Hepatic stellate cell (primary cell): ENCODE results near the gene ARL4D.
"Not testable (repeated sequence)": the region's sequence is repeated elsewhere in the genome, so short reads cannot be mapped to it uniquely, and the experiment has no call there.

Experiments
- DNase-seq: peaks from one replicate; pipeline ENCODE4 v3.0.0; 2011; ENCODE audit warnings: low spot score

The ARL4D gene

DNA sequence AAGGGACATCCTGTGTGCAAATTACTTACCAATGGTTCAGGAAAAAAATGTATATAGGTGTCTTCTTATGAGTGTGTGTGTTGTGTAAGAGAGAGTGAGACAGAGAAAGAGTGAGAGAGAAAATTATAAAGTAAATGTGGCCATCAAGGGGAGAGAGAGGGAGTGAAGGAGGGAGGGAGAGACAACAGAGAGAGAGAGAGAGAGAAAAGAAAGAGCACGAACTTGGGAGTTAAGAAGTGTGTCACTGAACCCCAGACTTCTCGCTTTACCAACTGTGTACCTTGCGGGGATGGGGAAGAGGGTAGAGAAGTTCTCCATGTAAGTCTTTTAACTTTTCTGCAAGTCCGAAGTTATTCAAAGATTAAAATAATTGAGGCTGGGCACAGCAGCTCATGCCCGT lies 28.8 kb upstream of the ARL4D start:
- DNase-seq = no peak

DNA sequence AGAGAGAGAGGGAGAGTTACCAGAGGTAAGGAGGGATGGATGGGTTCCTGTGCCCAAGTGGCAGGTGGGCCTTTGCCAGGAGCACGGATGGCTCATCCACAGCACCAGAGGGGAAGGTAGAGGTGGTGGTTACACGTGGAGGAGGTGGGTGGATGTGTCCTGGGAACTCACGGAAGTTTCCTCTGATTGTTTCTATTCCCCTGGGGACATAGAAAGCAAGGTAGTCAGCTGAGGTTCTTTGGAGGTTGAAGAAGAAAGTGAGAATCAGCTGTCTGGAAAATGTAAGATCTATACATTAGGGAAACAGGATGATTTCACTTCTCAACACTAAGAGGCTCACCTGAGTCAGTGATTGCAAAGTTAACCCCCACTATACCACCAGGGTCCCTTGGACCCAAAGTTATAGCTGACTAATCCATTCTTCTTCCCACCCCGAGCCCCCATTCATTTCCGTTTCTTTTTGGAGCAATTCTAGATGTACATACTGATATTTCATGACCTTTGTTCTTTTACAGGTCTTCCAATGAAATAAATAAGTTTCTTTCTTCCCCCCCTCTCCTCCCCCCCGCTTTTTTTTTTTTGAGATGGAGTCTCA lies 27.5 kb upstream of the ARL4D start:
- no peak for DNase-seq

DNA sequence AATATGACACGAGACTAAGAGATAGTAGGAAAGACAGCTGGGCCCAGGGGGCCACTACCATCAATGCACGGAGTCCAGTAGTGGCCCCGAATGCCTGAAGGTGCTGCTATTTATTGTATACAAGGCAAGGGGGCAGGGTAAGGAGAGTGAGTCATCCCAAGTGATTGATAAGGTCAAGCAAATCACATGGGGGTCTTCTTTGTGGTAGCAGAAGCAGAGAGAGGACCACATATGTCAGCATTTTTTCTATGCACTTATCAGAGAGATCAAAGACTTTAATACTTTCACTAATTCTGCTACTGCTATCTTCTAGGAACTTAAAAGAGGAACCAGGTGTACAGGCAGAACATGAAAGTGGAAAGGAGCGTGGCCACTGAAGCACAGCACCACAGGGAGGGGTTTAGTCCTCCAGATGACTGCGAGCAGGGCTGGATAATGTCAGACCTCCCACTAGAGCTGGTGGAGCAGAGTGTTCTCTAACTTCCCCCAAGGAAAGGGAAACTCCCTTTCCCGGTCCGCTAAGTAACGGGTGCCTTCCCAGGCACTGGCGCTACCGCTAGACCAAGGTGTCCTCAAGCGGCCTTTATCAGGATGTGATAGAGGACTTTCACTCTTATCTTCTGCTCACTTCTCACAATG lies 26.4 kb upstream of the ARL4D start:
- no peak for DNase-seq

DNA sequence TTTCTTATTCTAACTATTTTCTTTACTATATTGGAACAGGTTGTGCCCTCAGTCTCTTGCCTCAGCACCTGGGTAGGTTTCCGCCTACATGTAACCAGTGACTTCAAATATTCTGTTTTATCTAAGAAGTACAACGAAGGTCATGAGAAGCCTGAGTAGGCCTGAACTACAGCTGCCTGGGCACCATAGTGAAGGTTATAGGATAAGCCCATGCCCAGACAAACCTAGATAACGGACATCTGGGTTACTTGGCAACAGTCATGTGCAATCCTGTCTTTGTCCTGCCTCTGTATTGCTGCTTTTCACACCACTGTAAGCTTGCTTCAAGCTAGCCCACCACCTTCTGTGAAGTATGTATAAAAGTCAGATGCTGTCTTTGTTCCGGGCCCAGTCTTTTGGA lies 25.4 kb upstream of the ARL4D start:
- no peak for DNase-seq

DNA sequence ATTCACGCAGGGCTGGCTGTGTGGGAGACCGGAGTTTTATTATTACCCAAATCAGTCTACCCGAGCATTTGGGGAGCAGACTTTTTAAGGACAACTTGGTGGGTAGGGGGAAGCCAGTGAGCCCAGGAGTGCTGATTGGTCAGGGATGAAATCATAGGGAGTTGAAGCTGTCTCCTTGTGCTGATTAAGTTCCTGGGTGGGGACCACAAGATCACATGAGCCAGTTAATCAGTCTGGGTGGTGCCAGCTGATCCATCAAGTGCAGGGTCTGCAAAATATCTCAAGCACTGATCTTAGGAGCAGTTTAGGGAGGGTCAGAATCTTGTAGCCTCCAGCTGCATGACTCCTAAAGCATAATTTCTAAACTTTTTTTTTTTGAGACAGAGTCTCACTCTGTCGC lies 22.9 kb upstream of the ARL4D start:
- DNase-seq = not testable (repeated sequence)

DNA sequence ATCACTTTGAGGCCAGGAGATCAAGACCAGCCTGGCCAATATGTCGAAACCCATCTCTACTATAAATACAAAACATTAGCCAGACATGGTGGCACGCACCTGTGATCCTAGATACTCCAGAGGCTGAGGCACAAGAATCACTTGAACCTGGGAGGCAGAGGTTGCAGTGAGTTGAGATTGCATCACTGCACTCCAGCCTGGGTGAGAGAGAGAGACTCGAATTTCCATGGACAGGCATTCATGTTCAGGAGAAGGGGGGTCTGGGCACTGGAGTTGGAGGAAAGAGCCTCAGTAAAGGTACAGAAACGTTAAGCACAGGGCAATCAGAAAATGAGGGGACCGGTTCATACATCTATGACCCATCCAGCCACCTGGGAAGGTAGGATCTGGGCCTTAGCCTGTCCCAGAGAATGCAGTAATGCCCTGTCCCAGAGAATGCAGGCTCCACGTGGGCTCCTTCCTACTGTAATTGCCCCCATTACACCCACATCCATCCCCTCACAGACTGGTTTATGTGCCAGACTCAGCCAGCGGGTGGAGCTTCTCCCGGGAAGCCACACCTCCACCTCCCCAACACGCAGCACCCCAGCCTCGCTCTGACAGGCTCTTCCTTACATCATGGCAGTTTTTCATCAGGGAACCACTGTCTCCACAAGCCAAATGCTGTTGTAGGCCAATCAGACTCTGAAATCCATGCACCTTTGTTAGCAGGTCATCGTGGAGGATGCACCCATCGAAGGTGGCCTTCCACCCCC lies 21.6 kb upstream of the ARL4D start:
- DNase-seq = no peak

DNA sequence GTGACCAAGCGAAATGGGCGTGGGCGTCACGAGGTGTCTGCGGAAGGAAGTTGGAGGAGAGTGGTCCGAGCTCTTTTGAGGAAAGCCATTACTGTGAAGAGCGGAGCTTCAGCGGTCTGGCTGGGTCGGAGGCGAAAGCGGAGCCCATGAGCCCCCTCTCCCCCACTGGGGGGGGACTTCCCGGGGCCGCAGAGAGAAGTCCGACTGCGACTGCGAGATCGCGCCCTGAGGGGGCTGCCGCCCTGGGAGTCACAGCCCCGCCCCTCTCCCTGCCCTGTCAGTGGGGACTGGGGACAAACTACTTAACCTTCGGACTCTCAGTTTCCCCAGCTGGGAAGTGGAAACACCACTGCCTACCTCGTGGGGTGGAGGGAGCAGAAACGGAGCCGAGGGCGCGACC lies 20.0 kb upstream of the ARL4D start:
- DNase-seq = no peak

DNA sequence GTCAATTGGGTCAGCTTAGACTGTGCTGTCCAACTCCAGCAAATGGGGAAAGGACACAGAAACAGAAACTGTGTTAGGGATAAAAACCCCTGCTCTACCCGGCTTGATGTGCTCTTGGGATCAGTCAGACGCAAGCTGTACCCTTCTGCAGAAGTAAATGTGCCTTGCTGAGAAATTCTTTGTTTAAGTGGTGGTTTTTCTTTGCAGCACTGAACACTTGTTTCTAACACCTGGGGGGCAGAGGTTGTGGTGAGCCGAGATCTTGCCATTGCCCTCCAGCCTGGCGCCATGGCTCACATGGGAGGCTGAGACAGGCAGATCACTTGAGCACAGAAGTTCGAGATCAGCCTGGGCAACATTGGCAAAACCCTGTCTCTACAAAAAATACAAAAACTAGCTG lies 18.5 kb upstream of the ARL4D start:
- DNase-seq = no peak

DNA sequence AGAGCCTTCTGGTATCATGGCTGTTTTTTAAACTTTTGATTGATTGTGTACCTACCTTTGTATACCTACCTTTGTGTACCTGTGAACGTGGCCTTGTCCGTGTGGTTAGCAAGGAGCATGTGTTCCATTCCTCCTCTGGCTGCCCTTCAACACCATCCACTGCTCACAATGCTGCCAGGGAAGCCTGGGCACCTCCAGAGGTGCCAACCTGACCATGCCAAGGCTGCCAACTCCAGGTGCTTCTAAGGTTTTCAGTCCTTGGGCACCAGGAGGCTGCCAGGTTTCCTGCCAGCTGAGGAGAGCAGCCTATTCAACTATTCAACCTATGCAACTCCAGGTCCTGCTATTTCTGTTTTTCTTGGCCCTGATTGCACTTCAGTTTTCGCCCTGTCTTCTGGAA lies 17.6 kb upstream of the ARL4D start:
- no peak for DNase-seq

DNA sequence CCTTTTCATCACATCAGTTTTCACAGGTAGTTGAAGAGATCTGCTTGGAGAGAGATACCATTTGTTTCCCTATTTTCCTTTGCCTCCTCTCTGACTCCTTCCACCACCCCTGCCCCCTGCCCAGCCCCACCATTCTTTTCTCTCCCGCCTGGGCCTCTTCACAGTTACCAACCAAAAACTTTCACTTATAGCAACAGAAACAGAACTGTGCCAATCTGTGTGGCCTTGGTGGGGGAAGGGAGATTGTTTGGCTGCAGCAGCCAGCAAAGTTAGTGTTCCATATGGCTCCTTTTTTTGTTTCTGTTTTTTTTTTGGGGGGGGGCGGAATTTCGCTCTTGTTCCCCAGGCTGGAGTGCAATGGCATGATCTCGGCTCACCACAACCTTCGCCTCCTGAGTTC lies 17.2 kb upstream of the ARL4D start:
- DNase-seq = no peak

DNA sequence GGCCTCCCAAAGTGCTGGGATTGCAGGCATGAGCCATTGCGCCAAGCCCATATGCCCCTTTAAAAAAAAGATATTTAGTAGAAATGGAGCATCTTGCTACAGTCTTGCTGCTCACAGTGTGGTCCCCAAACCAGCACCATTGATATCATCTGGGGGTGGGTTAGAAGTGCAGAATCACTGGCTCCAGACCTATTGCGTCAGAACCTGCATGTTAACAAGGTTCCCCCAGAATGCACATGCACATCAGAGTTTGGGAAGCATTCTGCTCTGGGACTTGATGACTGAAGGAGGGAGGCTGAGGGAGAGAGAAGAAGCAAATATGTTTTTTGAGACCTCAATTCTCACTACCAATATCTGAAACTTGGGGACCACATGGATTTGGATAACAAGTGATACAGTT lies 16.0 kb upstream of the ARL4D start:
- DNase-seq = no peak

DNA sequence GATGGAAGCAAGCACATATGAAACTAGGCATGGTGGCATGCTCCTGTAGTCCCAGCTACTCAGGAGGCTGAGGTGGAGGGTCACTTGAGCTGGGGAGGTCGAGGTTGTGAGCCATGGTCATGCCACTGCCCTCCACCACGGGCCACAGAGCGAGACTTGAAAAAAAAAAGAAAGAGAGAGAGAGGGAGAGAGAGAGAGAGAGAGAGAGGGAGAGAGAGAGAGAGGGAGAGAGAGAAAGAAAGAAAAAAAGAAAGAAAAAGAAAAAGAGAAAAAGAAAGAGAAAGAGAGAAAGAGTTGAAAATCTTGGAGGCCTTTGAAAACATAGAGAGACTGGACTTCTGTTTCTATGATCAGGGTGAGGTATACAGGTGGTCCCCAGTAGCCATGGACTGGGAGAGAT lies 15.4 kb upstream of the ARL4D start:
- no peak for DNase-seq

DNA sequence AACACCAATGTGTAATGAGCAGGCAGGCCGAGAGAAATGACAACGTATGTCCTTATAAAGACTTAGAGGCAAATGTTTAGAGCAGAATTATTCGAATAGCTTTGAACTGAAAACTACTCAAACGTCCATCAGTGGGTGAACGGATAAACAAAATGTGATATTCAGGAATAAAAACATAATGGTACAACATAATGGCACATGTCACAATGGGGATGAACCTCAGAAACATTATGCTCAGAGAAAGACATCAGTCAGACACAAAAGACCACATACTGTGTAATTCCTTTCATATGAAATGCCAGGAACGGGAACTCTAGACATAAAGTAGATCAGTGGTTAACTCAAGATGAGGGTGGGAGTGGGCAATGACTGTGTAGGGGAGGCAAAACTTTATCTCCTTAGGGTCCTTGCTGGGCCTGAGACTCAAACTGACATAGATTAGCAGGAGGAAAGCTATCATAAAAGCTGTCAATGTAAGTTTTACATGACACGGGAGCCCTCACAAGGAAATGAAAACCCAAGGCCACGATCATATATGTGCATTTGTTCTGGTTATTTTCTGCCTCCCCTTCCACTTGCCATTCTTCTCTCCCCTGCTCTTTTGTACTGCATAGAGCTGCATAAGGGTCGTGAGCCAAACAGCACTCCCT lies 14.8 kb upstream of the ARL4D start:
- no peak for DNase-seq

DNA sequence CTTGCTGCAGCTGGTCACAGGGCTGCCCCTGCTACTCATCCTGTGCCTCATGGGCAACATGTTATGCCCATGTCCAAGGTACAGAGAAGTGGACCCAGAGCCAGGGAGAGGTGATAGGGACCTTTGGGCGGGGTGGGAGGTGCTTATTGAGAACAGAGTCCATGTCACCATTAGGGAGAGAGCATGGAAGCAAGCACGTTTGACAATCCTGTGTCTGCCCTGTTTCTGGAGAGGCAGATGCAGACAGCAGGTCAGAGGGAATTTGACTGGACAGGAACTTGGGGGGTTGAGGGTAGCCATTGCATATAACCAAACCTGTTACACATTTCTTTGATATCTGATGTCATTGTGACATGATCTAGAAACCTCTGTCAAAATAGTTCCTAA lies 14.3 kb upstream of the ARL4D start:
- no peak for DNase-seq

DNA sequence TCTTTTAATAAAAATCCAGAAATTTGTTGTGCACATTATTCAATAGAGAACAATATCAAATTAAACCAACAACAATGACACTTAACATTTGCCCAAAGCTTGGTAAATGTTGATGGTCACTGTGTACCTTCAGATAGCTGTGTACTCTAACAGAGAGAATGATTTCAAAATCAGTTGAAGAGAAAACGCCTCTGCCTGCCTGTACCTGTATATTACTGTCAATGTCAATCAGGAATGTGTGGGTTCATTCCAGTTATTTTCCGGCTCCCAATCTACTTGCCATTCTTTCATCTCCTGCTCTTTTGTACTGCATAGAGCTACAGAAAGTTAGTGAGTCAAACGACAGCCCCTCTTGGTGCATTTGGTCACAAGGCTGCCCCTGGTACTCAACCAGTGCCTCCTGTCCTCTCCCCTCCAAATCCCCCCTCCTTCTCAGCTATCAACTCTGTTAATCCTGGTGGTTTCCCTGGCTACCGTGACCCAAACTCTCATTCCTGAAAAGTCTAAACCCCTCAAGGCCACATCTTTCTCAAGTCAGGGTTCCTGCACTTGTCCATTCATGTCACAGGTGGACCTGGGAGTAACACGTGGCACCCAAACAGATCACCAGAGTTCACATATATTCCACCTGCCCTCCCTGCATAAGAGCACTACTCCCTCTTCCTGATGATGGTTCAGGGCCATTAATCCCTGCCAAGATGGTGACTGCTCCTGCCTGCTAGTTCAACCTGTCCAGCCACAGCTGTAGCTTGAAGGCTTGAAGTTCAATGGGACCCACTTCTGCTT lies 13.6 kb upstream of the ARL4D start:
- no peak for DNase-seq

DNA sequence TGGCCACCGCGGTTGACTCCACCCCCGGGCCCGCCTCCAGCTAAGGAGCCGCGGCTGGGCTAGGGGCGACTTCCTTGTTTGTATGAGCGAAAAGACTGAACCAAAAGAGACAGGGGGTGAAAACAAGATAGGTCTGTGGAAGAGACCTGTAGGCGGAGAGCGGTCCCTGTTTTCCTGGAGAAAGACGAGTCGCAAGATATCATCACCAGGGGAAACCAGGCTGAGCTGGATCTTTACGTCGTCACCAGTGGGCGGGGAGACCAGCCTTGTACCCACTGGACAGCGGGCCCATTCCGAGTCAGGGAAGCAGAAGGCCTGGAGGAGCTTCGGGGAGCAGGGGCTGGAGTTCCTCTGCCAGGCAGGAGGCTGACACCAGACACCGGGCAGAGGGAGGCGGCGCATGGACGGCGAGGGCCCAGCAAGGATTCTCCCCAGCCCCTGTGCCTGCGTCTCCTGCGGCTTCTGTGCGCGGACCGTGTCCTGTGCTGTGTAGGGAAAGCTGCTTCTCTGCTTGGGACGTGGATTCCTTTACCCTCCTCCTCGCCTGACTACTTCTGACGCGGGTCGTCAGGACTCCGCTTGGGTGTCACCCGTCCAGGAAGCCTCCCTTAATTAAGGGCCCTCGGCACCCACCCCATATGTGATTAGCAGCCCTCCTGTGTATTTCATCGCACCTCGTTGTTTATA lies 10.3 kb upstream of the ARL4D start:
- DNase-seq = peak; percentile 87

DNA sequence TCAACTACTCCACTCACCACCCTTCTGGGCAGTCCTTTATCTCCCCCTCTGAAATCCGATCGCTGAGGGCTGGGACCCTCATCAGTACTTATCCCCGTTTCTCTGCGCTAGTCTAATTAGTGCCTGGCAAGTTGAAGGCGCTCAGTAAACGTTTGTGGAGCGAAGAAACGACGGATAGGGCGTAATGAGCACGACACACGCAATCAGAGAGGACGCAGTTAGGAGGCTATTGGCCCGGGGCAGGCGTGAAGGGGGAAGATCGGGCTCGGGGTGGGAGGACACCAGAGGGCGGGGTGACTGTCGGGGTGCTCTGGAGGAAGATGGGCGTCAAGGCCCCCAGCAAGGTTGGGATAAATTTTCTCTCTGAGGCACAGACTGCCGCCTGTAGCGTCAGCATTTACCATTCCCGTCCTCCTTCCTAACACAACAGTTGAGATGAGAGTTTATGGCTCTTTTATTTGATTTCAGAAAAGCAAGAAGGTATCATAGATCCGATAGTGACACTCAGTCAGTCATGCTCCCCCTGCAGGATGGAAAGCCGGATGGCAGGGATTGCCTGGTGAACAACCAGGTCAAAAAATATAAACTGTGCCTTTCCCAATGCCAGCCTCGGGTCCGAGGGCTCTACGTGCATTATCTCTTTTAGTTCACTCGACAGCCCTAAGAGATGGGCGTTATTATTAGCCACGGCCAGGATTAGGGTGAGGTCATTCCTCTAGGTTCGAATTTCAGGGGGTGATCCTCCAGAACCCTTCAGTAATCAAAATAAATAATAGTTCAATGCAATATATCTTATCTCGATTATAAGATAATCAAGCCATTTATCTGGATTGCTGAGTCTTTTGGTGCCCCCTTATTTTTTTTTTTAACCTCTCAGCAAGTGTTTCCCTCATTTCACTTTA lies 9.5 kb upstream of the ARL4D start:
- DNase-seq = peak; percentile 73

DNA sequence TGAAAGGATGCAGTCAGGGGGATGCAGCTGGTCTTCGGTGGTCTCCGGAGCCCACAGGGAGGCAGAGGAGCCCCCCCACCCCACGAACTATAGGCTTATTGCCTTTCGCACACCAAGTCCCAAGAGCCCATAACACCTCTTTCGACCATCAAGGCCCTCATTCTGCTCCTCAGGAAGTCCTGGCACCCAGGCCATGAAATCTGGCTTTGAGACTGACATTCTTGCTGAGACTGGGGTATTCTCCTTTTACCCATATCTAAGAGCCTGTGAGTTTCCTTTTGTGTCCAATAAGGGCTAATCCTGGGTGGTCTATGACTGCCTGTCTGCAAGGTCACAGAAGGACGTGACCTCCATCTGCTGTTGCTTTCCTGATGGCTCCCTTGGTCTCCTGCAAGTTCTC lies 6.4 kb upstream of the ARL4D start:
- DNase-seq = no peak

DNA sequence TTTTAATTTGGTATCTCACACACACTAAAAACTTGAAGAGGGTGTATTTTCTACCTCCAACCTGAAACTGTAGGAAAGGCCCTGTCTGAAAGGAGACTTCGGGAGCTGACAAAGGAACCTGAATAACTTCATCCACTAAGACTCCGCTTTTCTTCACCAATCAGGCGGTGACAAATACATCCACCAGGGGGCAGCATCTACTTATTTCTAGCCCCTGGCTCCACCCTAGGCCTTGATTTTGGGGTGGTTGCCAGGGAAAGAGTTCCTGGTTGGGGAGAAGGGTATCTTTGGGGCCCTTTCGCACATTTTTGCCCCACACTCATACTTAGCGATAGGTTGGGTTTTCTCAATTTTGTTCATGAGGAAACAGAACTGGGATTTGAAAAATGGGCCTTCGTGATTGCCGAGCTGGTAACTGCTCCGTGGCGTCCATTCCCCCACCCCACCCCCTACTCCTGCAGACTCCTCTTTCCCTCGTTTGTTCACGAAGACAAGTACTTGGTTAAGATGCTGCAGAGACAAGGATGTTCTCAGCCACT lies 4.8 kb upstream of the ARL4D start:
- DNase-seq = peak; percentile 90

DNA sequence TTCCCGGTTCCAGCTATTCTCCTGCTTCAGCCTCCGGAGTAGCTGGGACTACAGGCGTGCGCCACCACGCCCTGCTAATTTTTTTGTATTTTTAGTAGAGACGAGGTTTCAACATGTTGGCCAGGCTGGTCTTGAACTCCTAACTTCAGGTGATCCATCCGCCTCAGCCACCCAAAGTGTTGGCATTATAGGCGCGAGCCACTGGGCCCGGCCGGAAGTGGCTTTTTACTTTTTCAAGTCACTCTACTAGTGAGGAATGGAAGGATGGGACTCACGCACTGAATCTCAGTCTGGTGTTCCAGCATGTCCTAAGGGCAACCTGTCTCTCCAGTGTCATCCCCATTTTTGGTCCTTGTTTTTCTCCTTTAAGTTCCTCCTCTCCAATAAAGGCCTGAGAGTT lies 4.1 kb upstream of the ARL4D start:
- DNase-seq = not testable (repeated sequence)
